GM23248 (cell line): ENCODE results near the gene STAM2. TPM values are rescaled to one million over a fixed set of nuclear protein-coding genes. Genes with fewer than 3 reads are reported as not detected.
"Not testable (repeated sequence)": the region's sequence is repeated elsewhere in the genome, so short reads cannot be mapped to it uniquely, and the experiment has no call there.

Experiments used
- DNase-seq: peaks from one replicate; pipeline ENCODE4 v3.0.0-alpha.2; 2015
- H2AFZ ChIP-seq: fragments of 200-600 bp; sonication (generic); 2 replicates; pipeline ENCODE4 v1.6.1; 2016; ENCODE audit warnings: antibody characterized with exemption
- H3F3A ChIP-seq: fragments of 200-600 bp; sonication (generic); 2 replicates; pipeline ENCODE4 v1.6.1; 2016; ENCODE audit warnings: mild to moderate bottlenecking, antibody characterized with exemption, mixed run types; ENCODE audit not compliant: insufficient read depth
- H3K27ac ChIP-seq: fragments of 200-600 bp; sonication (generic); 2 replicates; pipeline ENCODE4 v1.5.1; 2016; ENCODE audit warnings: mild to moderate bottlenecking
- H3K27me3 ChIP-seq: fragments of 200-600 bp; sonication (generic); replicated peaks from 2 replicates; pipeline ENCODE4 v1.6.1; 2016; ENCODE audit warnings: mild to moderate bottlenecking; ENCODE audit not compliant: insufficient read depth
- H3K36me3 ChIP-seq: fragments of 200-600 bp; sonication (generic); 2 replicates; pipeline ENCODE4 v1.6.1; 2016; ENCODE audit warnings: low read depth, mild to moderate bottlenecking
- H3K4me1 ChIP-seq: fragments of 200-600 bp; sonication (generic); 2 replicates; pipeline ENCODE4 v1.6.1; 2016; ENCODE audit warnings: mild to moderate bottlenecking; ENCODE audit not compliant: insufficient read depth
- H3K4me2 ChIP-seq: fragments of 200-600 bp; sonication (generic); one replicate; pipeline ENCODE4 v1.6.1; 2016; ENCODE audit warnings: mild to moderate bottlenecking; ENCODE audit not compliant: unreplicated experiment
- H3K4me3 ChIP-seq: fragments of 200-600 bp; sonication (generic); 2 replicates; pipeline ENCODE4 v1.5.1; 2016; ENCODE audit warnings: mild to moderate bottlenecking
- H3K79me2 ChIP-seq: fragments of 200-600 bp; sonication (generic); 2 replicates; pipeline ENCODE4 v1.6.1; 2016; ENCODE audit warnings: mild to moderate bottlenecking; ENCODE audit not compliant: insufficient read depth
- H3K9ac ChIP-seq: fragments of 200-600 bp; sonication (generic); 2 replicates; pipeline ENCODE4 v1.6.1; 2016; ENCODE audit warnings: mild to moderate bottlenecking
- H3K9me2 ChIP-seq: fragments of 200-600 bp; sonication (generic); 2 replicates; pipeline ENCODE4 v1.6.1; 2016; ENCODE audit warnings: mixed run types, mild to moderate bottlenecking, moderate library complexity; ENCODE audit not compliant: insufficient read depth
- H3K9me3 ChIP-seq: fragments of 200-600 bp; sonication (generic); one replicate; pipeline ENCODE4 v1.6.1; 2017; ENCODE audit warnings: low read depth
- H4K20me1 ChIP-seq: fragments of 200-600 bp; sonication (generic); 2 replicates; pipeline ENCODE4 v1.6.0; 2016; ENCODE audit not compliant: insufficient read depth
- EZH2 ChIP-seq: fragments of 200-600 bp; sonication (generic); IDR thresholded peaks from 2 replicates; pipeline ENCODE4 v1.6.1; 2018; ENCODE audit warnings: antibody characterized with exemption, mild to moderate bottlenecking; ENCODE audit not compliant: insufficient read depth, poor library complexity, severe bottlenecking
- EZH2phosphoT487 ChIP-seq: fragments of 200-600 bp; sonication (generic); IDR thresholded peaks from 2 replicates; pipeline ENCODE4 v1.6.1; 2018; ENCODE audit warnings: antibody characterized with exemption, moderate library complexity, mild to moderate bottlenecking, low read depth; ENCODE audit not compliant: insufficient read depth
- WGBS, 2 experiments: methylation state at CpG; one replicate each; pipeline ENCODE4 v1.1.6; 2015 to 2017; ENCODE audit warnings: low lambda C conversion rate in 2 of 2, low coverage in 1 of 2; ENCODE audit errors: missing lambda C conversion rate in 2 of 2; 5-methylcytosine and 5-hydroxymethylcytosine counted together
- in situ Hi-C: fragments of 300-500 bp; cut with MboI; formaldehyde crosslinking; loops from 2 replicates; pipeline ENCODE4 v1.15.0; 2020
- polyA plus RNA-seq: library from polyadenylated mRNA; unstranded; fragments of >200 nt; fragmentation: Nextera tagmentation; extraction: Ambion mirVana; gene quantifications from 2 replicates; pipeline ENCODE4 v1.2.1, GENCODE V29; 2016
- total RNA-seq: library from RNA; depleted of rRNA; stranded (reverse); fragments of >200 nt; shearing (Covaris generic); gene quantifications from 2 replicates; pipeline ENCODE4 v1.2.3, GENCODE V29; 2014

Gene STAM2
- total and polyA plus RNA-seq, 2 experiments from 2014 or later = 14.9 to 29.6 TPM

- Histone ChIP-seq H3K4me3 (no peak overlapping the region), H3K9me2 (no peaks in the 10 kb centered on the region), H3K36me3 (no peaks in the 10 kb centered on the region), H3K4me2 (no peak overlapping the region), H3K27ac (no peak overlapping the region), H3K9ac (no peak overlapping the region), H4K20me1 (peaks cover 8% of the 10 kb centered on the region; the same call in 1 of the 2 replicates), H3F3A (peaks cover 14% of the 10 kb centered on the region), H2AFZ (no peak overlapping the region), H3K79me2 (peaks cover 83% of the 10 kb centered on the region), H3K9me3 (no peaks in the 10 kb centered on the region), H3K4me1 (peaks cover 10% of the 10 kb centered on the region), H3K27me3 (no peaks in the 10 kb centered on the region)
- no peak for DNase-seq
- WGBS, 2 experiments = 100% methylated on average over 3 of the region's 3 CpGs
- in situ Hi-C loops = loop anchor here (10.0 kb wide), 1 partner anchor 117 kb away; no protein-coding TSS in a partner anchor
- no peak for TF ChIP-seq EZH2phosphoT487
- TF ChIP-seq EZH2 = no peak
These were observed 13.4 kb downstream of the STAM2 start for GRCh38 chr2:152162141-152162540.

- Histone ChIP-seq H4K20me1 (peaks cover 8% of the 10 kb centered on the region; the same call in 1 of the 2 replicates), H3K79me2 (peaks cover 83% of the 10 kb centered on the region)
These were observed 14.0 kb downstream of the STAM2 start for GRCh38 chr2:152161598-152161997.

GRCh38 chr2:152160378-152160777, 15.2 kb downstream of the STAM2 start:
- not testable (repeated sequence) for H3K9ac ChIP-seq, H3K36me3 ChIP-seq, H3F3A ChIP-seq, H3K27ac ChIP-seq, H3K9me3 ChIP-seq, H3K4me3 ChIP-seq, DNase-seq, H3K9me2 ChIP-seq, H2AFZ ChIP-seq, H4K20me1 ChIP-seq, H3K27me3 ChIP-seq, H3K4me1 ChIP-seq, H3K4me2 ChIP-seq
- WGBS, 2 experiments = 97 to 100% methylated on average over 2 to 25 of the region's 31 CpGs
- H3K79me2 ChIP-seq = peaks cover 83% of the 10 kb centered on the region
- in situ Hi-C loops = loop anchor here (10.0 kb wide), 1 partner anchor 116 kb away; no protein-coding TSS in a partner anchor

More at GRCh38 chr2:152161598-152161997, 14.0 kb downstream of the STAM2 start:
- Histone ChIP-seq H3K27ac (no peak overlapping the region), H3K9ac (no peak overlapping the region), H3K27me3 (no peaks in the 10 kb centered on the region), H3K9me2 (no peaks in the 10 kb centered on the region), H3K4me1 (peaks cover 7% of the 10 kb centered on the region), H3F3A (peaks cover 8% of the 10 kb centered on the region), H3K4me3 (no peak overlapping the region), H3K9me3 (no peaks in the 10 kb centered on the region), H3K36me3 (no peaks in the 10 kb centered on the region), H3K4me2 (no peak overlapping the region), H2AFZ (no peak overlapping the region)
- no peak for TF ChIP-seq EZH2
- no peak for TF ChIP-seq EZH2phosphoT487
- in situ Hi-C loops = loop anchor here (10.0 kb wide), 1 partner anchor 117 kb away; no protein-coding TSS in a partner anchor
- DNase-seq = no peak
- WGBS, 2 experiments = 98 to 100% methylated on average over 4 of the region's 4 CpGs

- H3K4me3 ChIP-seq = no peak overlapping the region
- H2AFZ ChIP-seq = no peak overlapping the region
- no peaks in the 10 kb centered on the region for H3K4me1 ChIP-seq
- H3K4me2 ChIP-seq = no peak overlapping the region
- H3K9me2 ChIP-seq = no peaks in the 10 kb centered on the region
- no peaks in the 10 kb centered on the region for H3K36me3 ChIP-seq
- no peak for DNase-seq
- H4K20me1 ChIP-seq = 0 out of 2 replicates have a peak, but pooled peaks cover 6% of the 10 kb centered on the region
- no peaks in the 10 kb centered on the region for H3K27me3 ChIP-seq
- H3F3A ChIP-seq = no peaks in the 10 kb centered on the region
- no peak overlapping the region for H3K9ac ChIP-seq
- no peaks in the 10 kb centered on the region for H3K9me3 ChIP-seq
- H3K27ac ChIP-seq = no peak overlapping the region
- peaks cover 83% of the 10 kb centered on the region for H3K79me2 ChIP-seq
- 100% methylated on average over 1 of the region's 1 CpG for WGBS, 2 experiments
- TF ChIP-seq EZH2phosphoT487 (no peak), EZH2 (no peak)
- in situ Hi-C loops = no loop called here
These were observed 18.3 kb downstream of the STAM2 start for GRCh38 chr2:152157253-152157652.

- H2AFZ ChIP-seq = no peak overlapping the region
- DNase-seq = no peak
- TF ChIP-seq EZH2 = no peak
- TF ChIP-seq EZH2phosphoT487 = no peak
- no peaks in the 10 kb centered on the region for H3K27me3 ChIP-seq
- H3F3A ChIP-seq = no peaks in the 10 kb centered on the region
- H3K4me2 ChIP-seq = no peak overlapping the region
- in situ Hi-C loops = no loop called here
- H3K4me1 ChIP-seq = no peaks in the 10 kb centered on the region
- H3K9me3 ChIP-seq = no peaks in the 10 kb centered on the region
- WGBS, 2 experiments = 66% methylated on average over 4 of the region's 4 CpGs
- peaks cover 94% of the 10 kb centered on the region for H3K79me2 ChIP-seq
- H3K9me2 ChIP-seq = no peaks in the 10 kb centered on the region
- H3K4me3 ChIP-seq = no peak overlapping the region
- no peak overlapping the region for H3K27ac ChIP-seq
- no peaks in the 10 kb centered on the region for H3K36me3 ChIP-seq
- H4K20me1 ChIP-seq = peaks cover 9% of the 10 kb centered on the region; the same call in 1 of the 2 replicates
- no peak overlapping the region for H3K9ac ChIP-seq
These were observed 20.4 kb downstream of the STAM2 start for GRCh38 chr2:152155209-152155608.
